DND-41 (cell line): ENCODE results near the gene ACAD10.

Experiments
- EZH2 ChIP-seq: IDR thresholded peaks from 3 replicates; pipeline ENCODE4 v1.6.1; 2012; ENCODE audit warnings: borderline replicate concordance, low read depth, mild to moderate bottlenecking, moderate library complexity, low read length, inconsistent platforms; ENCODE audit not compliant: severe bottlenecking
- TF ChIP-seq, protein P1 (sequence below): IDR thresholded peaks from 2 replicates; pipeline ENCODE4 v1.5.1; 2012; ENCODE audit warnings: borderline replicate concordance, low read length, moderate library complexity, mild to moderate bottlenecking; ENCODE audit not compliant: poor library complexity, severe bottlenecking; ENCODE audit errors: extremely low read depth

DNA sequence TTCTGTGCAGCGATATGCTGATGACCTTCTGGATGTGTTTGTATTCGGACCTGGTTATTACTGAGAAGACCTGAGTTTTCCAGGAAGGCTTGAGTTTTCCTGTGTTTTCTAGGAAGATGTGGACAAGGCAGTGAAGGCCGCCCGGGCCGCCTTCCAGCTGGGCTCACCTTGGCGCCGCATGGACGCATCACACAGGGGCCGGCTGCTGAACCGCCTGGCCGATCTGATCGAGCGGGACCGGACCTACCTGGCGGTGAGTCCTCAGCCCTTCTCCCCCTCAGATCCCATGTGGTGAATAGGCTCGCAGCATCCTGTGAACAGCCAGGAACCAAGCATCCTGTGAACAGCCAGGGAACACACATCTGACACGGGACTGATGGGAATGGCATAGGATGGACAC lies 97.2 kb downstream of the ACAD10 start:
- TF ChIP-seq, protein P1, sequence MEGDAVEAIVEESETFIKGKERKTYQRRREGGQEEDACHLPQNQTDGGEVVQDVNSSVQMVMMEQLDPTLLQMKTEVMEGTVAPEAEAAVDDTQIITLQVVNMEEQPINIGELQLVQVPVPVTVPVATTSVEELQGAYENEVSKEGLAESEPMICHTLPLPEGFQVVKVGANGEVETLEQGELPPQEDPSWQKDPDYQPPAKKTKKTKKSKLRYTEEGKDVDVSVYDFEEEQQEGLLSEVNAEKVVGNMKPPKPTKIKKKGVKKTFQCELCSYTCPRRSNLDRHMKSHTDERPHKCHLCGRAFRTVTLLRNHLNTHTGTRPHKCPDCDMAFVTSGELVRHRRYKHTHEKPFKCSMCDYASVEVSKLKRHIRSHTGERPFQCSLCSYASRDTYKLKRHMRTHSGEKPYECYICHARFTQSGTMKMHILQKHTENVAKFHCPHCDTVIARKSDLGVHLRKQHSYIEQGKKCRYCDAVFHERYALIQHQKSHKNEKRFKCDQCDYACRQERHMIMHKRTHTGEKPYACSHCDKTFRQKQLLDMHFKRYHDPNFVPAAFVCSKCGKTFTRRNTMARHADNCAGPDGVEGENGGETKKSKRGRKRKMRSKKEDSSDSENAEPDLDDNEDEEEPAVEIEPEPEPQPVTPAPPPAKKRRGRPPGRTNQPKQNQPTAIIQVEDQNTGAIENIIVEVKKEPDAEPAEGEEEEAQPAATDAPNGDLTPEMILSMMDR, result no peak
- no peak for TF ChIP-seq EZH2
